ENCODE results near the gene SPACA5. TPM values are rescaled to one million over a fixed set of nuclear protein-coding genes. Genes with fewer than 3 reads are reported as not detected.
"Not testable (repeated sequence)": the region's sequence is repeated elsewhere in the genome, so short reads cannot be mapped to it uniquely, and the experiment has no call there.

Gene SPACA5
- total RNA-seq, 1 experiment from 2014 or later = not detected

DNA sequence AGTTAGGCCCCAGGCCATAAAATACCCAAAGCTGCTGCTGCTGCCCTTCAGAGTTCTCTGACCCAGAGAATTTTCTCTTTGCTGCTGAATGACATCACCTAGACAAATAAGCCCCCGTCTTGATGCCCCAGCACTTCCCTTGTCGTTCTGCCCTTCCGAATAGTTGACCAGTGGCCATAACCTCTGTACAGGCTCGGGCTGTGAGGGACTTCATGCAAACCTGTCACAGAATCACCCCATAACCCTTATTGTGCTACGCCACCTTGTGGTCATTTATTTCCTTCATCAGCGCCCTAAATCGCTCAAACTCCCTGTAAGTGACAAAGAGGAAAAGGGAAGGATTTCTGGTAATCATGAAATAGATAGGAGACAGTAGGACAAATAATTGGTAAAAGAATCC, 18.8 kb downstream of the SPACA5 start:
- Histone ChIP-seq H3K36me3 (ENCODE audit: control insufficient read depth, insufficient read depth, low read length) (no peaks in the 10 kb centered on the region), H3K9me3 (no peaks in the 10 kb centered on the region), H3K27me3 (replicated peaks; ENCODE audit: control insufficient read depth, insufficient read depth, low read length) (no peaks in the 10 kb centered on the region), H3K4me3 (ENCODE audit: low read depth, low read length) (no peak overlapping the region), H3K4me1 (no peaks in the 10 kb centered on the region)
- Mint-ChIP-seq H3K4me1 (ENCODE audit: low read depth, unreplicated experiment) (peaks cover 6% of the 10 kb centered on the region), H3K9me3 (ENCODE audit: unreplicated experiment) (no peaks in the 10 kb centered on the region), H3K36me3 (ENCODE audit: insufficient read depth, unreplicated experiment) (peaks cover 6% of the 10 kb centered on the region), H3K27me3 (ENCODE audit: insufficient read depth, unreplicated experiment) (no peaks in the 10 kb centered on the region), H3K4me3 (ENCODE audit: unreplicated experiment) (no peak overlapping the region), H3K27ac (ENCODE audit: unreplicated experiment) (no peak overlapping the region)
- intact Hi-C loops (cut with micrococcal nuclease; ENCODE audit: unreplicated experiment) = loop anchor here (10.0 kb wide), 1 partner anchor 61 kb away; no protein-coding TSS in a partner anchor
- TF ChIP-seq, protein P1, sequence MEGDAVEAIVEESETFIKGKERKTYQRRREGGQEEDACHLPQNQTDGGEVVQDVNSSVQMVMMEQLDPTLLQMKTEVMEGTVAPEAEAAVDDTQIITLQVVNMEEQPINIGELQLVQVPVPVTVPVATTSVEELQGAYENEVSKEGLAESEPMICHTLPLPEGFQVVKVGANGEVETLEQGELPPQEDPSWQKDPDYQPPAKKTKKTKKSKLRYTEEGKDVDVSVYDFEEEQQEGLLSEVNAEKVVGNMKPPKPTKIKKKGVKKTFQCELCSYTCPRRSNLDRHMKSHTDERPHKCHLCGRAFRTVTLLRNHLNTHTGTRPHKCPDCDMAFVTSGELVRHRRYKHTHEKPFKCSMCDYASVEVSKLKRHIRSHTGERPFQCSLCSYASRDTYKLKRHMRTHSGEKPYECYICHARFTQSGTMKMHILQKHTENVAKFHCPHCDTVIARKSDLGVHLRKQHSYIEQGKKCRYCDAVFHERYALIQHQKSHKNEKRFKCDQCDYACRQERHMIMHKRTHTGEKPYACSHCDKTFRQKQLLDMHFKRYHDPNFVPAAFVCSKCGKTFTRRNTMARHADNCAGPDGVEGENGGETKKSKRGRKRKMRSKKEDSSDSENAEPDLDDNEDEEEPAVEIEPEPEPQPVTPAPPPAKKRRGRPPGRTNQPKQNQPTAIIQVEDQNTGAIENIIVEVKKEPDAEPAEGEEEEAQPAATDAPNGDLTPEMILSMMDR (IDR thresholded peaks at IDR 0.05; ENCODE audit: insufficient read depth in 1 of 2, low read depth in 1 of 2, low read length in 1 of 2, severe bottlenecking in 1 of 2, unreplicated experiment in 1 of 2) = peak; percentile 16 to 44
- ChIA-PET CTCF (no interaction called here), POLR2A (no interaction called here)
- BruUV-seq (replicated peaks) = no TSS peak
- peak; percentile 47 to 53 for DNase-seq

DNA sequence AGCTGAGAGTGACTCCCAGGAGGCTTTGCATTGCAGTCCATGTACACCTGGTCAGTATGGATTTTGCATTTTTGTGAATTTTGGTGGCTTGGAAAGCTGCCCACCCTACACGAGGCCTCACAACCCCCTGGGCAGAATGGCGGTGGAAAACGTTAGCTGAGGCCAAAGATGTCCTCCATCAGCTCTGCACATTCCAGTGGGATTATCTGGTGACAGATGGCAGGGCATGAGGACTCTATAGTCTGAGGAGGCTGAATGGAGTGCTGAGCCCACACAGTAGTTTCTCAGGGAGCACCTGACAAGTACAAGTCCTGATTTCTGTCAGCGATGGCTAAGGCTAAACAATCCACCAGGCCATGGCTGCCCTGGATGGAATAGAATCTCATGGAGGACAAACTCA, 20.8 kb downstream of the SPACA5 start:
- H3K4me3 Mint-ChIP-seq (ENCODE audit: unreplicated experiment); DNase-seq; H3K9me3 ChIP-seq; H3K27me3 ChIP-seq (replicated peaks; ENCODE audit: control insufficient read depth, insufficient read depth, low read length); H3K4me1 Mint-ChIP-seq (ENCODE audit: low read depth, unreplicated experiment); H3K36me3 Mint-ChIP-seq (ENCODE audit: insufficient read depth, unreplicated experiment); H3K27ac Mint-ChIP-seq (ENCODE audit: unreplicated experiment); CTCF ChIA-PET; H3K4me3 ChIP-seq (ENCODE audit: low read depth, low read length); H3K4me1 ChIP-seq; H3K9me3 Mint-ChIP-seq (ENCODE audit: unreplicated experiment); BruUV-seq (replicated peaks); POLR2A ChIA-PET; H3K27me3 Mint-ChIP-seq (ENCODE audit: insufficient read depth, unreplicated experiment); H3K36me3 ChIP-seq (ENCODE audit: control insufficient read depth, insufficient read depth, low read length): not testable (repeated sequence)
- intact Hi-C loops (cut with micrococcal nuclease; ENCODE audit: unreplicated experiment) = loop anchor here (10.0 kb wide), 1 partner anchor 63 kb away; no protein-coding TSS in a partner anchor

DNA sequence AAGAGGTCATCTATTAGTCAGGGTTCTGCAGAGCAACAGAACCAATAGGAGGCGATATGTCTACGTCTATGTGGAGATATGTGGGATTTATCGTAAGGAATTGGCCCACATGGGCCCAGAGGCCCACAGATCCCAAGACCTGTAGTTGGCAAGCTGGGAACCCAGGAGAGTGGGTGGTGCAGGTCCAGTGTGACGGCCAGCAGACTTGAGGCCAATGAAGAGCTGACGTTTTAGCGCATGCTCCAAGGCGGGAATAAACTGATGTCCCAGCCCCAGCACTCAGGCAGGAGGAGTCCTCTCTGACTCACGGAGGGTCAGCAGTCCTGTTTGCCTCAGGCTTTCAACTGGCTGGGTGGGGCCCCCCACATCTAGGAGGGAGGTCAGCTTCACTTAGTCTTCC, 21.3 kb downstream of the SPACA5 start:
- H3K4me1 Mint-ChIP-seq (ENCODE audit: low read depth, unreplicated experiment) = peaks cover 6% of the 10 kb centered on the region
- H3K4me3 Mint-ChIP-seq (ENCODE audit: unreplicated experiment) = no peak overlapping the region
- intact Hi-C loops (cut with micrococcal nuclease; ENCODE audit: unreplicated experiment) = loop anchor here (10.0 kb wide), 1 partner anchor 63 kb away; no protein-coding TSS in a partner anchor
- Histone ChIP-seq H3K4me3 (ENCODE audit: low read depth, low read length) (no peak overlapping the region), H3K4me1 (no peaks in the 10 kb centered on the region), H3K27me3 (replicated peaks; ENCODE audit: control insufficient read depth, insufficient read depth, low read length) (no peaks in the 10 kb centered on the region), H3K9me3 (no peaks in the 10 kb centered on the region), H3K36me3 (ENCODE audit: control insufficient read depth, insufficient read depth, low read length) (no peaks in the 10 kb centered on the region)
- no peak for DNase-seq
- TF ChIP-seq, protein P1 (IDR thresholded peaks at IDR 0.05; ENCODE audit: insufficient read depth in 1 of 2, low read depth in 1 of 2, low read length in 1 of 2, severe bottlenecking in 1 of 2, unreplicated experiment in 1 of 2) = no peak
- no TSS peak for BruUV-seq (replicated peaks)
- H3K9me3 Mint-ChIP-seq (ENCODE audit: unreplicated experiment) = no peaks in the 10 kb centered on the region
- H3K36me3 Mint-ChIP-seq (ENCODE audit: insufficient read depth, unreplicated experiment) = no peaks in the 10 kb centered on the region
- POLR2A ChIA-PET = no interaction called here
- H3K27ac Mint-ChIP-seq (ENCODE audit: unreplicated experiment) = no peak overlapping the region
- CTCF ChIA-PET = no interaction called here
- H3K27me3 Mint-ChIP-seq (ENCODE audit: insufficient read depth, unreplicated experiment) = no peaks in the 10 kb centered on the region

DNA sequence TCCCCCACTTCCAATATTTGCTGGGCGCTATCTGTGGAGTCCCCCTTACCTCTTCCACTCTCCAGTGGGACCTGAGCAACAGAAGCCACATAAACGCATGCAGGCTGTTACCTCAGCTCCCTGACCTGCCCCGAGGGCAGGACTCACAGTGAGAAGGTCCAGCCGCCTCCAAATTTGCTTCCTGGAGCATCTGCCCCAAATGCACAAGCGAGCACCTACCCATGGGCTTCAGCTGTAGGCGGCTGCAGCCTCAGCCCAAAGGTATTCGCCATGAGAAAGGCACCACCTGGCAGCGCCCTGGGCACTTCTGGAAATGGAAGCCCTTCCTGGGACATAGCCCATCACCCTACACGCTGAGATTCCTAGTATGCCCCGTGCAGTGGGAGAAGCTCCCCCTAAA, 23.4 kb downstream of the SPACA5 start:
- H3K36me3 ChIP-seq (ENCODE audit: control insufficient read depth, insufficient read depth, low read length) = no peaks in the 10 kb centered on the region
- H3K4me1 ChIP-seq = no peaks in the 10 kb centered on the region
- no peaks in the 10 kb centered on the region for H3K27me3 Mint-ChIP-seq (ENCODE audit: insufficient read depth, unreplicated experiment)
- H3K4me3 ChIP-seq (ENCODE audit: low read depth, low read length) = no peak overlapping the region
- no peaks in the 10 kb centered on the region for H3K9me3 ChIP-seq
- no peak overlapping the region for H3K4me3 Mint-ChIP-seq (ENCODE audit: unreplicated experiment)
- ChIA-PET CTCF (no interaction called here), POLR2A (no interaction called here)
- no peaks in the 10 kb centered on the region for H3K9me3 Mint-ChIP-seq (ENCODE audit: unreplicated experiment)
- H3K36me3 Mint-ChIP-seq (ENCODE audit: insufficient read depth, unreplicated experiment) = no peaks in the 10 kb centered on the region
- BruUV-seq (replicated peaks) = no TSS peak
- no peaks in the 10 kb centered on the region for H3K27me3 ChIP-seq (replicated peaks; ENCODE audit: control insufficient read depth, insufficient read depth, low read length)
- no peak overlapping the region for H3K27ac Mint-ChIP-seq (ENCODE audit: unreplicated experiment)
- intact Hi-C loops (cut with micrococcal nuclease; ENCODE audit: unreplicated experiment) = no loop called here
- DNase-seq = no peak
- peaks cover 9% of the 10 kb centered on the region for H3K4me1 Mint-ChIP-seq (ENCODE audit: low read depth, unreplicated experiment)
- TF ChIP-seq, protein P1 (IDR thresholded peaks at IDR 0.05; ENCODE audit: insufficient read depth in 1 of 2, low read depth in 1 of 2, low read length in 1 of 2, severe bottlenecking in 1 of 2, unreplicated experiment in 1 of 2) = no peak

DNA sequence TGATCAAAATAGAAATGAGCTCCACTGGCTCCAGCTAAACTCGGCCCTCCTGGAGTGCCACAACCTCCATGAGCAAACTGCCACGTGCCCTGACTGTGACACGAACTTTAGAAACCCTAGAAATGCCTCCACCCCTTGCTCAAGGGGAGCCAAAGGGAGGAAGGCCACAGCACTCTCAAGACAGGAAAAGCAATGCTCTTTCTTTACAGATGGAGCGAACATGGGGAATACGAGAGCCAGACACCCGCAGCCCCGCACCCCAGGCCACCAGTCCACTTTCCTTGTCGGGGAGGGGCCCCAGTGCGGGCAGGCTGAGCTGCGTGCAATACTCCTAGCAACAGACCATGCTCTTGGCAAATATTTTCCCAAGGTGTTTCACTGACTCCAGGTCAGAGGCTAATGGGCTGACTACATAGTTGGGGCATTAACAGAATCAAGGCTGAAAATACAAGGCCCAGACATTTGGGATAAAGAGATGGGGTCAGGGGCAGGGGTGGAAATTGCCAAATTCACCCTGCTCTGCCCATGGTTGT, 23.9 kb downstream of the SPACA5 start:
- H3K36me3 ChIP-seq (ENCODE audit: control insufficient read depth, insufficient read depth, low read length); POLR2A ChIA-PET: not testable (repeated sequence)

More for the DNA sequence above, 23.9 kb downstream of the SPACA5 start:
- CTCF ChIA-PET; H3K36me3 Mint-ChIP-seq (ENCODE audit: insufficient read depth, unreplicated experiment); H3K27ac Mint-ChIP-seq (ENCODE audit: unreplicated experiment); H3K27me3 Mint-ChIP-seq (ENCODE audit: insufficient read depth, unreplicated experiment); H3K9me3 ChIP-seq; H3K4me1 ChIP-seq; H3K4me3 Mint-ChIP-seq (ENCODE audit: unreplicated experiment); BruUV-seq (replicated peaks); H3K27me3 ChIP-seq (replicated peaks; ENCODE audit: control insufficient read depth, insufficient read depth, low read length); H3K4me1 Mint-ChIP-seq (ENCODE audit: low read depth, unreplicated experiment); intact Hi-C loops (cut with micrococcal nuclease; ENCODE audit: unreplicated experiment); DNase-seq; H3K9me3 Mint-ChIP-seq (ENCODE audit: unreplicated experiment); H3K4me3 ChIP-seq (ENCODE audit: low read depth, low read length): not testable (repeated sequence)
